Measurements from ENCODE around the gene PQBP1.

DNA sequence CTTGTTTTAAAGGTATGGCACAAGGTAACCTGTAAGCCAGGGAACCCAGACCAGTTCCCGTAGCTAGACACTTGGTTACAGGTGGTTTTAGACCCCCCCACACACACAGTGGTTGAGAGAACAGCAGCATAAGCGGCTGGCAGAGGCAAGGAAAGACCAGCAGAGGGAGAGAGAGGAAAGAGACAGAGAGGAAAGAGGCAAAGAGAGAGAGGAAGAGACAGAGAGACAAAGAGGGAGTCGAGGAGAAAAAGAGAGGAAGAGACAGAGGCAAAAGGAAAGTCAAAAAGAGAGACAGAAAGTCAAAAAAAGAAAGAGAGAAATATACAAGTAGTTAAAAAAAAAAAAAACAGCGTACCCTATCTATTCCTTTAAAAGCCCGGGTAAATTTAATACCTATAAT, 42.8 kb upstream of the PQBP1 start:
- peak; percentile 34 for TF ChIP-seq SMC3 (IDR thresholded peaks at IDR 0.05)
- TF ChIP-seq, protein P1, sequence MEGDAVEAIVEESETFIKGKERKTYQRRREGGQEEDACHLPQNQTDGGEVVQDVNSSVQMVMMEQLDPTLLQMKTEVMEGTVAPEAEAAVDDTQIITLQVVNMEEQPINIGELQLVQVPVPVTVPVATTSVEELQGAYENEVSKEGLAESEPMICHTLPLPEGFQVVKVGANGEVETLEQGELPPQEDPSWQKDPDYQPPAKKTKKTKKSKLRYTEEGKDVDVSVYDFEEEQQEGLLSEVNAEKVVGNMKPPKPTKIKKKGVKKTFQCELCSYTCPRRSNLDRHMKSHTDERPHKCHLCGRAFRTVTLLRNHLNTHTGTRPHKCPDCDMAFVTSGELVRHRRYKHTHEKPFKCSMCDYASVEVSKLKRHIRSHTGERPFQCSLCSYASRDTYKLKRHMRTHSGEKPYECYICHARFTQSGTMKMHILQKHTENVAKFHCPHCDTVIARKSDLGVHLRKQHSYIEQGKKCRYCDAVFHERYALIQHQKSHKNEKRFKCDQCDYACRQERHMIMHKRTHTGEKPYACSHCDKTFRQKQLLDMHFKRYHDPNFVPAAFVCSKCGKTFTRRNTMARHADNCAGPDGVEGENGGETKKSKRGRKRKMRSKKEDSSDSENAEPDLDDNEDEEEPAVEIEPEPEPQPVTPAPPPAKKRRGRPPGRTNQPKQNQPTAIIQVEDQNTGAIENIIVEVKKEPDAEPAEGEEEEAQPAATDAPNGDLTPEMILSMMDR (IDR thresholded peaks at IDR 0.05), result peak; percentile 34; the same call in 2 of the 3 replicates
- no peak for TF ChIP-seq RCOR1 (IDR thresholded peaks at IDR 0.05; ENCODE audit: low read depth, low read length)
- no peak for TF ChIP-seq EP300 (IDR thresholded peaks at IDR 0.05)
- TF ChIP-seq CBX8 (IDR thresholded peaks at IDR 0.05), result no peak
- TF ChIP-seq PHF8 (IDR thresholded peaks at IDR 0.05; ENCODE audit: borderline replicate concordance, low read depth), result no peak
- TF ChIP-seq, protein P2, sequence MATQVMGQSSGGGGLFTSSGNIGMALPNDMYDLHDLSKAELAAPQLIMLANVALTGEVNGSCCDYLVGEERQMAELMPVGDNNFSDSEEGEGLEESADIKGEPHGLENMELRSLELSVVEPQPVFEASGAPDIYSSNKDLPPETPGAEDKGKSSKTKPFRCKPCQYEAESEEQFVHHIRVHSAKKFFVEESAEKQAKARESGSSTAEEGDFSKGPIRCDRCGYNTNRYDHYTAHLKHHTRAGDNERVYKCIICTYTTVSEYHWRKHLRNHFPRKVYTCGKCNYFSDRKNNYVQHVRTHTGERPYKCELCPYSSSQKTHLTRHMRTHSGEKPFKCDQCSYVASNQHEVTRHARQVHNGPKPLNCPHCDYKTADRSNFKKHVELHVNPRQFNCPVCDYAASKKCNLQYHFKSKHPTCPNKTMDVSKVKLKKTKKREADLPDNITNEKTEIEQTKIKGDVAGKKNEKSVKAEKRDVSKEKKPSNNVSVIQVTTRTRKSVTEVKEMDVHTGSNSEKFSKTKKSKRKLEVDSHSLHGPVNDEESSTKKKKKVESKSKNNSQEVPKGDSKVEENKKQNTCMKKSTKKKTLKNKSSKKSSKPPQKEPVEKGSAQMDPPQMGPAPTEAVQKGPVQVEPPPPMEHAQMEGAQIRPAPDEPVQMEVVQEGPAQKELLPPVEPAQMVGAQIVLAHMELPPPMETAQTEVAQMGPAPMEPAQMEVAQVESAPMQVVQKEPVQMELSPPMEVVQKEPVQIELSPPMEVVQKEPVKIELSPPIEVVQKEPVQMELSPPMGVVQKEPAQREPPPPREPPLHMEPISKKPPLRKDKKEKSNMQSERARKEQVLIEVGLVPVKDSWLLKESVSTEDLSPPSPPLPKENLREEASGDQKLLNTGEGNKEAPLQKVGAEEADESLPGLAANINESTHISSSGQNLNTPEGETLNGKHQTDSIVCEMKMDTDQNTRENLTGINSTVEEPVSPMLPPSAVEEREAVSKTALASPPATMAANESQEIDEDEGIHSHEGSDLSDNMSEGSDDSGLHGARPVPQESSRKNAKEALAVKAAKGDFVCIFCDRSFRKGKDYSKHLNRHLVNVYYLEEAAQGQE (IDR thresholded peaks at IDR 0.05), result no peak
- TF ChIP-seq RAD21 (conservative IDR thresholded peaks at IDR 0.05 in 1 of 2, IDR thresholded peaks at IDR 0.05 in 1 of 2), result peak; percentile 41 to 51; a peak in 4 of 5 replicates
- TF ChIP-seq, protein P3, sequence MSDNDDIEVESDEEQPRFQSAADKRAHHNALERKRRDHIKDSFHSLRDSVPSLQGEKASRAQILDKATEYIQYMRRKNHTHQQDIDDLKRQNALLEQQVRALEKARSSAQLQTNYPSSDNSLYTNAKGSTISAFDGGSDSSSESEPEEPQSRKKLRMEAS (IDR thresholded peaks at IDR 0.05), result no peak
